GM19438 (cell line): ENCODE results near the gene XPO5.

Source experiments
- ATAC-seq: cut with Tn5 transposase; IDR thresholded peaks from one replicate; pipeline ENCODE4 v1.9.1; 2021; ENCODE audit warnings: low read depth; ENCODE audit not compliant: unreplicated experiment

The XPO5 gene

DNA sequence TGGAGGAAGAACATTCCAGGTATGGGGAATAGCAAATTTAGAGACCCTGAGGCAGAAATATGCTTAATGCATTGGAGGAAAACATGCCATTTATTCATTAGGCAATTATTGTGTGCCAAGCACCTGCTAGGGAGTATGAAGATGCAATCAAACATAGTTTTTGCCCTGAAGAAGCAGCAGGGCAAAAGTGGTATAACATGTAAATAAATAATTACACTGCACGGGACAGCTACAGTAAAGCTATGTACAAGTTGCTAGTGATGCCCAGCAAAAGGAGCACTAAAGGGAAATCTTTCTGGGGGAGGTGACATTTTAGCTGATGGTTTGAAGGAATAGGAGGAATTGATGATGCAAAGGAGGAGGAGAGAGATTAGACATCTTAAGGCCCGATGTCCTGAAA, 99.1 kb downstream of the XPO5 start:
- no peak for ATAC-seq

DNA sequence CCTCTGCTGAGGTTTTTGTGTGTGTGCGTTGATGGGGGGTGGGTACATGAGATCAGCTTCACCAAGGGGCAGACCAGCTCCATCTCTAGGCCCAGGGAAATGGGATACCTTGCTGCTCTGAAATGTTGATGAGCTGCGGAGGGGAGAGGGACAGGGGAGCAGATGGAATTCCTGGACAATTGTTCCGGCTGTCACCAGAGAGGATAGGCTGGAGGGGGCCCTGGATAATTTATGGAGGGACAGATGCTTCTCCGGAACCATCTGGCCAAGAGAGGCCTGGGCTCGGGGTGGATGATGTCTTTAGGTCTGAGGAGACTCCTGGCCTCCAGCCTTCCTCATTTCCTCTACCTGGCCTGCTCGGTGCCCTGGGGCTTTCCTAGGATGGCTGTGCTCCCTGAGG, 100.3 kb downstream of the XPO5 start:
- no peak for ATAC-seq

- ATAC-seq, result no peak
Observed at GRCh38 chr6:43472515-43472914, 103.3 kb downstream of the XPO5 start.
